RWPE2 (cell line): ENCODE data around the gene LRRC25.

Experiments
- ATAC-seq: fragments of 200-7000 bp; cut with Tn5 transposase; 3 replicates; pipeline ENCODE4 v1.9.1; 2021; ENCODE audit warnings: low read depth
- DNase-seq: peaks from one replicate; pipeline ENCODE4 v3.0.0-alpha.2; 2020; ENCODE audit warnings: low spot score
- H3K27ac ChIP-seq: fragments of 450-650 bp; 2 replicates; pipeline ENCODE4 v1.5.1; 2017; ENCODE audit warnings: mild to moderate bottlenecking; ENCODE audit not compliant: poor library complexity, severe bottlenecking
- H3K27me3 ChIP-seq: fragments of 250-450 bp; sonication (Bioruptor Pico); 2 replicates; pipeline ENCODE4 v1.5.1; 2021; ENCODE audit warnings: mild to moderate bottlenecking, moderate library complexity; ENCODE audit not compliant: insufficient read depth, poor library complexity, severe bottlenecking
- H3K36me3 ChIP-seq: fragments of 250-450 bp; sonication (Bioruptor Pico); 2 replicates; pipeline ENCODE4 v1.5.1; 2020; ENCODE audit warnings: low read depth, mild to moderate bottlenecking, moderate library complexity
- H3K4me1 ChIP-seq: fragments of 250-450 bp; sonication (Bioruptor Pico); 2 replicates; pipeline ENCODE4 v1.5.1; 2021; ENCODE audit warnings: mild to moderate bottlenecking, moderate library complexity; ENCODE audit not compliant: insufficient read depth, poor library complexity, severe bottlenecking
- H3K4me3 ChIP-seq: fragments of 250-450 bp; sonication (Bioruptor Pico); 2 replicates; pipeline ENCODE4 v1.5.1; 2021; ENCODE audit warnings: mild to moderate bottlenecking, moderate library complexity; ENCODE audit not compliant: severe bottlenecking
- H3K9me3 ChIP-seq: fragments of 250-450 bp; sonication (Bioruptor Pico); 2 replicates; pipeline ENCODE4 v1.5.1; 2021; ENCODE audit warnings: mild to moderate bottlenecking, moderate library complexity; ENCODE audit not compliant: severe bottlenecking
- CTCF ChIP-seq: fragments of 450-650 bp; IDR thresholded peaks from one replicate; pipeline ENCODE4 v1.5.1; 2017; ENCODE audit warnings: mild to moderate bottlenecking, moderate library complexity; ENCODE audit not compliant: poor library complexity, severe bottlenecking

The LRRC25 gene

GRCh38 chr19:18401580-18402112 lies 4.2 kb upstream of the LRRC25 start:
- no peak overlapping the region for H3K4me3 ChIP-seq
- DNase-seq (no peak), ATAC-seq (peak; percentile 83)
- H3K27me3 ChIP-seq: no peaks in the 10 kb centered on the region
- no peak overlapping the region for H3K27ac ChIP-seq
- no peaks in the 10 kb centered on the region for H3K9me3 ChIP-seq
- peak; percentile 57 for TF ChIP-seq CTCF
- H3K36me3 ChIP-seq: no peaks in the 10 kb centered on the region
- H3K4me1 ChIP-seq: peaks cover 4% of the 10 kb centered on the region

- Histone ChIP-seq H3K27me3 (no peaks in the 10 kb centered on the region), H3K4me3 (no peak overlapping the region), H3K4me1 (peaks cover 4% of the 10 kb centered on the region), H3K9me3 (no peaks in the 10 kb centered on the region), H3K27ac (no peak overlapping the region), H3K36me3 (no peaks in the 10 kb centered on the region)
- DNase-seq (no peak), ATAC-seq (peak; percentile 51; the same call in 2 of the 3 replicates)
- no peak for TF ChIP-seq CTCF
Observed at GRCh38 chr19:18399008-18399407, 1.6 kb upstream of the LRRC25 start.

GRCh38 chr19:18396471-18397241 lies 766 bp downstream of the LRRC25 start:
- Histone ChIP-seq H3K27me3 (no peaks in the 10 kb centered on the region), H3K4me1 (peaks cover 4% of the 10 kb centered on the region), H3K4me3 (no peak overlapping the region), H3K36me3 (no peaks in the 10 kb centered on the region), H3K27ac (no peak overlapping the region), H3K9me3 (no peaks in the 10 kb centered on the region)
- no peak for ATAC-seq
- no peak for TF ChIP-seq CTCF
- DNase-seq: no peak

GRCh38 chr19:18393836-18394235 lies 3.6 kb downstream of the LRRC25 start:
- H3K9me3 ChIP-seq: no peaks in the 10 kb centered on the region
- DNase-seq (no peak), ATAC-seq (no peak)
- H3K36me3 ChIP-seq: peaks cover 7% of the 10 kb centered on the region
- H3K4me3 ChIP-seq: no peak overlapping the region
- TF ChIP-seq CTCF: no peak
- H3K4me1 ChIP-seq: no peaks in the 10 kb centered on the region
- H3K27ac ChIP-seq: no peak overlapping the region
- no peaks in the 10 kb centered on the region for H3K27me3 ChIP-seq

DNA sequence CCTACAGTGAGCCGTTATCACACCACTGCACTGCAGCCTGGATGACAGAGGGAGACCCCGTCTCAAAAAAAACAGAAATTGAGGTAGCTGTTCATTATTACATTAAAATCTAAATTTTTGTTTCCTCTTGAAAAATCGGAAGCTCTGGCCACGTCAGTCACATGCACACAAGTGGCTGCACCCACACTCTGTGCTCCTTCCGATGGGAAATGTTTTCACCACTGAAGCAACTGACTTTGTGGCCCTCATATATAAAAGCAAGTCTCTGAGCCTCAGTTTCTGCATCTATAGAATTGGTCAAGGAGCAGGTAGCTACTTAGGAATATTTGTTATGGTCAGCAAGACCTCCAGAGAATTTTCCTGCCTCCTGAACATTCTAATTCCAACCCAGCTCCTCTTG lies 4.5 kb downstream of the LRRC25 start:
- no peak for ATAC-seq
- Histone ChIP-seq H3K4me3 (no peak overlapping the region), H3K27ac (no peak overlapping the region), H3K9me3 (no peaks in the 10 kb centered on the region), H3K4me1 (no peaks in the 10 kb centered on the region), H3K36me3 (peaks cover 14% of the 10 kb centered on the region), H3K27me3 (no peaks in the 10 kb centered on the region)
- TF ChIP-seq CTCF: no peak
- no peak for DNase-seq
